RWPE2 (cell line): ENCODE data around the gene TDRD3.

Experiments used
- ATAC-seq: fragments of 200-7000 bp; cut with Tn5 transposase; 3 replicates; pipeline ENCODE4 v1.9.1; 2021; ENCODE audit warnings: low read depth
- DNase-seq: peaks from one replicate; pipeline ENCODE4 v3.0.0-alpha.2; 2020; ENCODE audit warnings: low spot score
- H3K27ac ChIP-seq: fragments of 450-650 bp; 2 replicates; pipeline ENCODE4 v1.5.1; 2017; ENCODE audit warnings: mild to moderate bottlenecking; ENCODE audit not compliant: poor library complexity, severe bottlenecking
- H3K27me3 ChIP-seq: fragments of 250-450 bp; sonication (Bioruptor Pico); 2 replicates; pipeline ENCODE4 v1.5.1; 2021; ENCODE audit warnings: mild to moderate bottlenecking, moderate library complexity; ENCODE audit not compliant: insufficient read depth, poor library complexity, severe bottlenecking
- H3K36me3 ChIP-seq: fragments of 250-450 bp; sonication (Bioruptor Pico); 2 replicates; pipeline ENCODE4 v1.5.1; 2020; ENCODE audit warnings: low read depth, mild to moderate bottlenecking, moderate library complexity
- H3K4me1 ChIP-seq: fragments of 250-450 bp; sonication (Bioruptor Pico); 2 replicates; pipeline ENCODE4 v1.5.1; 2021; ENCODE audit warnings: mild to moderate bottlenecking, moderate library complexity; ENCODE audit not compliant: insufficient read depth, poor library complexity, severe bottlenecking
- H3K4me3 ChIP-seq: fragments of 250-450 bp; sonication (Bioruptor Pico); 2 replicates; pipeline ENCODE4 v1.5.1; 2021; ENCODE audit warnings: mild to moderate bottlenecking, moderate library complexity; ENCODE audit not compliant: severe bottlenecking
- H3K9me3 ChIP-seq: fragments of 250-450 bp; sonication (Bioruptor Pico); 2 replicates; pipeline ENCODE4 v1.5.1; 2021; ENCODE audit warnings: mild to moderate bottlenecking, moderate library complexity; ENCODE audit not compliant: severe bottlenecking
- TF ChIP-seq, protein P1 (sequence below): fragments of 450-650 bp; IDR thresholded peaks from one replicate; pipeline ENCODE4 v1.5.1; 2017; ENCODE audit warnings: mild to moderate bottlenecking, moderate library complexity; ENCODE audit not compliant: poor library complexity, severe bottlenecking

The TDRD3 gene

GRCh38 chr13:60411983-60412382 is 15.0 kb downstream of the TDRD3 start:
- no peak for ATAC-seq
- Histone ChIP-seq H3K9me3 (no peaks in the 10 kb centered on the region), H3K27me3 (no peaks in the 10 kb centered on the region), H3K36me3 (no peaks in the 10 kb centered on the region), H3K4me3 (no peak overlapping the region), H3K27ac (no peak overlapping the region), H3K4me1 (no peaks in the 10 kb centered on the region)
- no peak for DNase-seq
- TF ChIP-seq, protein P1, sequence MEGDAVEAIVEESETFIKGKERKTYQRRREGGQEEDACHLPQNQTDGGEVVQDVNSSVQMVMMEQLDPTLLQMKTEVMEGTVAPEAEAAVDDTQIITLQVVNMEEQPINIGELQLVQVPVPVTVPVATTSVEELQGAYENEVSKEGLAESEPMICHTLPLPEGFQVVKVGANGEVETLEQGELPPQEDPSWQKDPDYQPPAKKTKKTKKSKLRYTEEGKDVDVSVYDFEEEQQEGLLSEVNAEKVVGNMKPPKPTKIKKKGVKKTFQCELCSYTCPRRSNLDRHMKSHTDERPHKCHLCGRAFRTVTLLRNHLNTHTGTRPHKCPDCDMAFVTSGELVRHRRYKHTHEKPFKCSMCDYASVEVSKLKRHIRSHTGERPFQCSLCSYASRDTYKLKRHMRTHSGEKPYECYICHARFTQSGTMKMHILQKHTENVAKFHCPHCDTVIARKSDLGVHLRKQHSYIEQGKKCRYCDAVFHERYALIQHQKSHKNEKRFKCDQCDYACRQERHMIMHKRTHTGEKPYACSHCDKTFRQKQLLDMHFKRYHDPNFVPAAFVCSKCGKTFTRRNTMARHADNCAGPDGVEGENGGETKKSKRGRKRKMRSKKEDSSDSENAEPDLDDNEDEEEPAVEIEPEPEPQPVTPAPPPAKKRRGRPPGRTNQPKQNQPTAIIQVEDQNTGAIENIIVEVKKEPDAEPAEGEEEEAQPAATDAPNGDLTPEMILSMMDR = no peak

DNA sequence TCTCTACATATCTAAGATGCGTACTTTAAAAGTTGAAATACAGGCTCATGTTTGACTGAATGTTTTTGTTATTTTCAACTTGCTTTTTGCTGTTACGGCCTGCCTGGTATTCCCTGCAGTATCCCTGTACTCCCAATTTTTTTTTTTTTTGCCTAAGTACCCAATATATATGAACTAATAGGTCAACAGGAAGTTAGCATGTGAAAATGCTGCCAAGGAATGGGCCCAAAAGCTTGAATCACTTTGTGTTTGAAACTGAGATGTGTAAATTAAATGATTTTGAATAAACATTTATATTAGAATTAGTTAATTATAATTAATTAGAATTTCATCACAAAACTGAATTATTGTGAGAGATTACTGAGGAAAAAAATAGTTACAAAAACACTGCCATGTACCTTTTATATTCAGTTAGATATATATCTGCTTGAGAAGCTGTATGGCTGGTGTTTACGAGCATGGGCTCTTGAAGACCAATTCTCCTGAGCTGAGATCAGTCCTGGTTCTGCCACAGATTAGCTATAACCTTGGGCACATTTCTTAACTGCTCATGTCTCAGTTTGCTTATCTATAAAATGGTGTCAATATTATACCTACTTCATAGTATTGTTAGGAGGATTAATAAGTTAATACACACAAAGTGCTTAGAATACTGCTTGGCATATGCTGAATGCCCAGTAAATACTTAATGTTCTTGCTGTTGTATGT is 16.0 kb downstream of the TDRD3 start:
- H3K4me1 ChIP-seq = no peaks in the 10 kb centered on the region
- H3K4me3 ChIP-seq = no peak overlapping the region
- H3K27ac ChIP-seq = no peak overlapping the region
- TF ChIP-seq, protein P1 = no peak
- no peaks in the 10 kb centered on the region for H3K27me3 ChIP-seq
- no peaks in the 10 kb centered on the region for H3K36me3 ChIP-seq
- no peak for DNase-seq
- no peaks in the 10 kb centered on the region for H3K9me3 ChIP-seq
- no peak for ATAC-seq

- Histone ChIP-seq H3K36me3 (no peaks in the 10 kb centered on the region), H3K4me1 (no peaks in the 10 kb centered on the region), H3K4me3 (no peak overlapping the region), H3K27me3 (no peaks in the 10 kb centered on the region), H3K9me3 (no peaks in the 10 kb centered on the region), H3K27ac (no peak overlapping the region)
- DNase-seq = no peak
- TF ChIP-seq, protein P1 = no peak
- ATAC-seq = no peak
Measured at GRCh38 chr13:60414177-60414576, 17.2 kb downstream of the TDRD3 start.

DNA sequence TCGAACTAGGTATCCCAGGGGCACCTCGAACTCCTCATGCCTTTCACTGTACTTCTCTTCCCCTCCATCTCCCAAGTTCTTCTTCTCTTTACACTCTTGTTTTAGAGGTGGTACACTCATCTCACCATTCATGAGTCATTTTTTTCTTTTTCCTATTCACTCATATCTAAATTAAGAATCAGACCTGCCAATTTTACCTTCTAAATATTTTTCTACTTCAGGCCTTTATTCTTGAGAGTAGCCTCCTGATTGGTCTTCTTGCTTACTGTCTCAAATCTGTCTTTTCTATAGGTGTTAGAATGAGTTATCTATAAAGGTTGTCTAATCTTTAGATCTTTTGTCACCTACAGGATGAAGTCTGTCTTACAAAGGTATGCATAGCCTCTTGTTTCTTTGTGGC is 20.7 kb downstream of the TDRD3 start:
- ATAC-seq = no peak
- H3K9me3 ChIP-seq = no peaks in the 10 kb centered on the region
- no peak overlapping the region for H3K4me3 ChIP-seq
- no peaks in the 10 kb centered on the region for H3K27me3 ChIP-seq
- H3K27ac ChIP-seq = no peak overlapping the region
- DNase-seq = no peak
- H3K36me3 ChIP-seq = no peaks in the 10 kb centered on the region
- no peaks in the 10 kb centered on the region for H3K4me1 ChIP-seq
- TF ChIP-seq, protein P1 = no peak

- TF ChIP-seq, protein P1 = no peak
- ATAC-seq (no peak), DNase-seq (no peak)
- Histone ChIP-seq H3K4me3 (no peak overlapping the region), H3K36me3 (no peaks in the 10 kb centered on the region), H3K9me3 (no peaks in the 10 kb centered on the region), H3K4me1 (no peaks in the 10 kb centered on the region), H3K27me3 (no peaks in the 10 kb centered on the region), H3K27ac (no peak overlapping the region)
Measured at GRCh38 chr13:60418954-60419353, 21.9 kb downstream of the TDRD3 start.
